Stimulated activated effector memory CD8-positive, alpha-beta T cell treated with anti-CD3 and anti-CD28 coated beads, Interleukin-12 subunit alpha, Interleukin-12 subunit beta, amount 100 ng/mL, for 72 hours (primary cell): ENCODE measurements around the gene SFMBT1.

Experiments used
- ATAC-seq: fragments of 150-1000 bp; cut with Tn5 transposase; 2 replicates; pipeline ENCODE4 v1.10.0; 2021
- DNase-seq, 2 donors: peaks; one replicate each; pipeline ENCODE4 v3.0.0; 2021 to 2022; ENCODE audit warnings: low spot score in 2 of 2
- H3K27ac Mint-ChIP-seq: one replicate; pipeline ENCODE4 v1.8.0; 2022; ENCODE audit warnings: mild to moderate bottlenecking, mixed read lengths
- H3K36me3 Mint-ChIP-seq: one replicate; pipeline ENCODE4 v1.8.0; 2022; ENCODE audit warnings: mild to moderate bottlenecking, mixed read lengths
- H3K4me1 Mint-ChIP-seq: one replicate; pipeline ENCODE4 v1.8.0; 2022; ENCODE audit warnings: mixed read lengths
- H3K4me3 Mint-ChIP-seq: one replicate; pipeline ENCODE4 v1.8.0; 2022; ENCODE audit warnings: mild to moderate bottlenecking, mixed read lengths
- H3K9me3 Mint-ChIP-seq: one replicate; pipeline ENCODE4 v1.8.0; 2022; ENCODE audit warnings: mixed read lengths

SFMBT1 gene

GRCh38 chr3:52904552-52904951 is 141.3 kb downstream of the SFMBT1 start:
- Mint-ChIP-seq H3K9me3 (no peaks in the 10 kb centered on the region), H3K27ac (no peak overlapping the region), H3K4me3 (no peak overlapping the region), H3K36me3 (peaks cover 62% of the 10 kb centered on the region), H3K4me1 (no peaks in the 10 kb centered on the region)
- ATAC-seq (no peak), DNase-seq (no peak)

- no peak overlapping the region for H3K4me3 Mint-ChIP-seq
- H3K27ac Mint-ChIP-seq, result no peak overlapping the region
- DNase-seq, result no peak
- H3K36me3 Mint-ChIP-seq, result peaks cover 57% of the 10 kb centered on the region
- H3K9me3 Mint-ChIP-seq, result no peaks in the 10 kb centered on the region
- no peak for ATAC-seq
- H3K4me1 Mint-ChIP-seq, result no peaks in the 10 kb centered on the region
Measured at GRCh38 chr3:52904000-52904399, 141.9 kb downstream of the SFMBT1 start.

- DNase-seq, result peak; percentile 81 to 92
- peak; percentile 89 for ATAC-seq
- Mint-ChIP-seq H3K4me3 (peak within 1 kb of the TSS; percentile 91), H3K4me1 (peaks cover 42% of the 10 kb centered on the region), H3K9me3 (no peaks in the 10 kb centered on the region), H3K36me3 (peaks cover 17% of the 10 kb centered on the region), H3K27ac (peak within 1 kb of the TSS; percentile 91)
Measured at GRCh38 chr3:52897130-52898122, 148.4 kb downstream of the SFMBT1 start, which contains the start of gene STIMATE. STIMATE (minus strand) TSS chr3:52897548; CDS start chr3:52897450, 98 bp downstream.

DNA sequence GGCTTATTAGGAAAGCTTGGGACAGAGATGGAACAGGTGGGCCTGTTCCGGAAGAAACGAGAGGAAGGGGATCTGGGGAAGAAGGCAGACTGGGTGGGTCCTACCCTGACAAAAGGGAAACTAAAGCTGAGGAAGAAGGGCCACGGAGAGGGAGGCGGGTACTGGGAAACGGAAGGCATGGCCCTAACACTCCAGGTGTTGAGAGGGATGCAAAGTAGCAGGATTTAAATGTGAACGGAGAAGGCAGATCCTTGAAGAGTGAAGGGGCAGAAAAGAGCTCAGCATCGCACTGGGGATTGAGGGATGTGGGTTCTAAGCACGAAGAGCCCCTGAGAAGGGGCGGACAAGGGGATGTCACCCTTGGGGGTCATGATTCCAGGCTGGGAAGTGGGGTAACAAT is 149.3 kb downstream of the SFMBT1 start:
- ATAC-seq (no peak), DNase-seq (no peak)
- Mint-ChIP-seq H3K4me3 (peak overlapping the region; percentile 91), H3K4me1 (peaks cover 51% of the 10 kb centered on the region), H3K27ac (peak overlapping the region; percentile 91), H3K36me3 (peaks cover 17% of the 10 kb centered on the region), H3K9me3 (no peaks in the 10 kb centered on the region)

- peaks cover 55% of the 10 kb centered on the region for H3K4me1 Mint-ChIP-seq
- peak overlapping the region; percentile 91 for H3K4me3 Mint-ChIP-seq
- no peaks in the 10 kb centered on the region for H3K9me3 Mint-ChIP-seq
- H3K36me3 Mint-ChIP-seq, result peaks cover 20% of the 10 kb centered on the region
- peak overlapping the region; percentile 91 for H3K27ac Mint-ChIP-seq
- DNase-seq, result peak in 1 of 2 donors; percentile 54
- no peak for ATAC-seq
Measured at GRCh38 chr3:52896151-52896550, 149.7 kb downstream of the SFMBT1 start.

DNA sequence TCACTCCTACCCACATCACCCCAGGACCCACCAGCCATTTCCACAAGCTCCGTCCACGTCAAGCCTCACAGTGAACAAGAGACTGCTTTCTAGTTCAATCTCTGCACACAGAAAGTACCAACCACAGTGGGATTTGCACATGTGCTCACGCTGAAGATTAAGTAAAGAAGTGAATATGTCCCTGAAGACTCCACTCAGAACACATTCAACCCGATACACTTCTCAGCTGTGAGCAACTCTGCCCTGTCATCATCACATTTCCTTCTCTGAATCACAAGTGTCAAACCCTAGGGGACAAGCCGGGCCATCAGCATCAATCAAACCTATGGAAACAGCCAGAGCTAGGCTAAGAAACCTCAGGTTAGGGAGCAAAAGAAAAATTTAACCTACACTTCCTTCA is 150.5 kb downstream of the SFMBT1 start:
- Mint-ChIP-seq H3K4me3 (peak overlapping the region; percentile 91), H3K27ac (peak overlapping the region; percentile 73), H3K9me3 (no peaks in the 10 kb centered on the region), H3K4me1 (peaks cover 62% of the 10 kb centered on the region), H3K36me3 (peaks cover 23% of the 10 kb centered on the region)
- DNase-seq (peak; percentile 12 to 74), ATAC-seq (peak; percentile 83)

DNA sequence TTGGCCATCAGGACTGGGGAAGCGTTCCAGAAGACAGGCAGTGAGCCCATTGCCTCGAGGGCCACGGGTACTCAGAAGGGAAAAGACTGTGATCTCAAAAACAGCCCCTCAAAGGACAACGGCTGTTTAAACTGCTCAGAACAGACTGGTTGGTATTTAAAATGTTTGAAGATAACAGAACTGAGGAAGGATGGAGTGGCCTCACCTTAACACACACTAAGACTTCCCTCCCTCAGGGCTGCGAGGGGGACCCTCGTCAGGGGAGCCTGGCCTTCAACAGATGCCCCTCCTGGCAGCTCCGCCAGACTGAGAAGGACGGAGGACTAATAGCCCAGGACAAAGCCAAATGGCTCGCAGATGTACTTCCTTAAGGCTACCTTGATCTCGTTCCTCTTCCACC is 151.1 kb downstream of the SFMBT1 start:
- ATAC-seq, result no peak
- Mint-ChIP-seq H3K27ac (peak overlapping the region; percentile 73), H3K9me3 (no peaks in the 10 kb centered on the region), H3K4me1 (peaks cover 69% of the 10 kb centered on the region), H3K4me3 (peak overlapping the region; percentile 91), H3K36me3 (peaks cover 23% of the 10 kb centered on the region)
- DNase-seq, result no peak

GRCh38 chr3:52893723-52894122 is 152.2 kb downstream of the SFMBT1 start:
- H3K4me3 Mint-ChIP-seq, result peak overlapping the region; percentile 63
- ATAC-seq (no peak), DNase-seq (no peak)
- peaks cover 79% of the 10 kb centered on the region for H3K4me1 Mint-ChIP-seq
- no peaks in the 10 kb centered on the region for H3K9me3 Mint-ChIP-seq
- H3K27ac Mint-ChIP-seq, result peak overlapping the region; percentile 72
- peaks cover 23% of the 10 kb centered on the region for H3K36me3 Mint-ChIP-seq

DNA sequence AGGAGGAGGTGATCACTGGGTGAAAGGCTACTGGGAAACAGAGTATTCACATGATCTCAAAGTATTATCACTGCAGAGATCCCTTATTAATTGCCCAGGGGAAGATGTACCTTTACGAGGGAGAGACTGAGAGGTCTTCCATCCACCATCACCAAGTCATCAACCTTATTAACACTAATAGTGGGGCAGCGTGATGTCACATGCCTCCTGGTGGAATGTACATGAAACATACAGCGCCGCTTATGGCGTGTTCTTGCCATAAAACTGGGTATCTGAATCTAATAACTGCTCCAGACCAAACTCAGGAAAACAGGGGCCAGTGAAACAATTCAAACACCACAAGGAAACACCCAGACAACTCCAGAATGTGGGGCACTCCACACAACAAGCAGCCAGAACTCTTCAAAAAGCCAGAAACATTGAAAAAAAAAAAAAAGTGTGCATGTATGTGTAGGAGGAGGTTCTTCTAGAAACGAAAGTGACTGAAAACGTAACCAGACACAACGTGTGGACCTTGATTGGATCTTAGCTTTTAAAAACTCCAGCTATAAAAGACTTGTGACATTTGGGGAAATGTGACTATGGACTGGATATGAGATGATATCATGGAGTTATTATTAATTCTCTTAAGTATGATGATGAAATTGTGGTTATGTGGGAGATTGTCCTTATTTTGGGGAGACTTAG is 153.1 kb downstream of the SFMBT1 start:
- H3K27ac Mint-ChIP-seq, result peak overlapping the region; percentile 72
- peaks cover 79% of the 10 kb centered on the region for H3K4me1 Mint-ChIP-seq
- H3K9me3 Mint-ChIP-seq, result no peaks in the 10 kb centered on the region
- peaks cover 23% of the 10 kb centered on the region for H3K36me3 Mint-ChIP-seq
- peak overlapping the region; percentile 63 for H3K4me3 Mint-ChIP-seq
- ATAC-seq (no peak), DNase-seq (peak in 1 of 2 donors; percentile 58)

- Mint-ChIP-seq H3K4me3 (peak overlapping the region; percentile 63), H3K4me1 (peaks cover 79% of the 10 kb centered on the region), H3K9me3 (no peaks in the 10 kb centered on the region), H3K27ac (peak overlapping the region; percentile 72), H3K36me3 (peaks cover 23% of the 10 kb centered on the region)
- no peak for ATAC-seq
- no peak for DNase-seq
Measured at GRCh38 chr3:52892290-52892624, 153.6 kb downstream of the SFMBT1 start.

- H3K4me3 Mint-ChIP-seq, result peak overlapping the region; percentile 63
- no peak for DNase-seq
- peaks cover 75% of the 10 kb centered on the region for H3K4me1 Mint-ChIP-seq
- no peak for ATAC-seq
- peaks cover 19% of the 10 kb centered on the region for H3K36me3 Mint-ChIP-seq
- no peaks in the 10 kb centered on the region for H3K9me3 Mint-ChIP-seq
- H3K27ac Mint-ChIP-seq, result peak overlapping the region; percentile 90
Measured at GRCh38 chr3:52891615-52892081, 154.2 kb downstream of the SFMBT1 start.

- no peaks in the 10 kb centered on the region for H3K9me3 Mint-ChIP-seq
- H3K4me1 Mint-ChIP-seq, result peaks cover 71% of the 10 kb centered on the region
- DNase-seq, result peak; percentile 23 to 73
- H3K36me3 Mint-ChIP-seq, result peaks cover 15% of the 10 kb centered on the region
- H3K4me3 Mint-ChIP-seq, result peak overlapping the region; percentile 63
- ATAC-seq, result peak; percentile 66
- H3K27ac Mint-ChIP-seq, result peak overlapping the region; percentile 90
Measured at GRCh38 chr3:52891164-52891563, 154.7 kb downstream of the SFMBT1 start.

DNA sequence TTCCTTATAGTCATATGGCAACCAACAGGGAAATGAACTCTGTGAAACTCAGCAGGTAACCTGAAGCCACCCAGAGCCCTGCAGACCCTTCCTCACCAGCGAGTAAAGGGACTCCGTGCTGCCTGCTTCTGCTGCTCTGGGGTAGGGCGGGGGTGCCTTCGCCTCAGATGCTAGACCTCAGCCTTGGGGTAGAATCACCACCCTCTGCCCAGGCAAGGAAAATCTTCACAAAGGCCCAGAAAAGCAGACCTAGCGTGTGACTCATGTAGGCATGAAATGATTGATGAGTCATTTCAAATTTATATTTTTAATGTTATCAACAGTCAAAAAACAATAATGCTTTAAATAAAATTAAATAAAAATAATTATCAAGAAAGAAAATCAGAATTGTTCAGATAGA is 155.1 kb downstream of the SFMBT1 start:
- peak overlapping the region; percentile 90 for H3K27ac Mint-ChIP-seq
- peak; percentile 63 for ATAC-seq

DNA sequence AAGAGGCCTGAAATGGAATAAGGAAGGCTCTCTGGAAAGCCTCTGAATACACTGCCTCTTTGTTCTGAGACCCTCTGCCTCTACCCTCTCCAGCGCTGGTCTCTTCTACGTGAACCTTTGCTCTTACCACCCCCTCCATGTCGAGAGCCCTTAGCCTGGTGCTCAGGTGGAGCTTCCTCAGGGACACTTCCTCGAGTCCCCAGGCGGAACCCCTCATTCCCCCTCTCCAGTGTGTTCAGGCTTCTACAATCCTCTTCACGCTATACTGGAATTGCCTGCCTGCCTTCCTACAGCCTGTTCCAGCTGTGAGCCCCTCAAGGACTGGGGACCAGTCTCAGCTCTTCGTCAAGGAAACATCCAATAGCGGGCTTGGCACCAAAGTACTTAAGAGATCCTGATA is 156.0 kb downstream of the SFMBT1 start:
- Mint-ChIP-seq H3K27ac (peak overlapping the region; percentile 90), H3K4me1 (peaks cover 64% of the 10 kb centered on the region), H3K9me3 (no peaks in the 10 kb centered on the region), H3K4me3 (no peak overlapping the region), H3K36me3 (peaks cover 25% of the 10 kb centered on the region)
- ATAC-seq (no peak), DNase-seq (no peak)

More for the DNA sequence above, 155.1 kb downstream of the SFMBT1 start:
- peak overlapping the region; percentile 63 for H3K4me3 Mint-ChIP-seq
- H3K4me1 Mint-ChIP-seq, result peaks cover 70% of the 10 kb centered on the region
- peak; percentile 13 to 64 for DNase-seq
- H3K9me3 Mint-ChIP-seq, result no peaks in the 10 kb centered on the region
- peaks cover 18% of the 10 kb centered on the region for H3K36me3 Mint-ChIP-seq

- no peaks in the 10 kb centered on the region for H3K9me3 Mint-ChIP-seq
Measured at GRCh38 chr3:52887166-52887565, 158.7 kb downstream of the SFMBT1 start.

More at GRCh38 chr3:52887166-52887565, 158.7 kb downstream of the SFMBT1 start:
- DNase-seq (no peak), ATAC-seq (no peak)
- peaks cover 16% of the 10 kb centered on the region for H3K36me3 Mint-ChIP-seq
- no peak overlapping the region for H3K27ac Mint-ChIP-seq
- no peak overlapping the region for H3K4me3 Mint-ChIP-seq
- peaks cover 50% of the 10 kb centered on the region for H3K4me1 Mint-ChIP-seq
